ENCODE data around the gene SLC6A17. TPM values are rescaled to one million over a fixed set of nuclear protein-coding genes. Genes with fewer than 3 reads are reported as not detected.

The SLC6A17 gene
- total and polyA plus RNA-seq, 9 of the 15 experiments (the other 6 are each of a cell fraction or from before 2014, with no cell fraction given): not detected

GRCh38 chr1:110205156-110205555 is 54.9 kb downstream of the SLC6A17 start:
- H2AFZ ChIP-seq (ENCODE audit: low read depth, low read length): no peak overlapping the region
- no peak for ATAC-seq
- H3K36me3 ChIP-seq (ENCODE audit: control insufficient read depth, insufficient read depth, low read length): no peaks in the 10 kb centered on the region
- no peak overlapping the region for H3K9ac ChIP-seq (ENCODE audit: insufficient read depth in 1 of 2, low read depth in 2 of 2, low read length in 2 of 2)
- no peak overlapping the region for H3K27ac ChIP-seq (ENCODE audit: extremely low read depth, low read depth, low read length)
- H3K4me3 ChIP-seq: no peak overlapping the region
- H3K4me2 ChIP-seq (ENCODE audit: insufficient read depth, low read length): no peak overlapping the region
- no peaks in the 10 kb centered on the region for H3K9me3 ChIP-seq (replicated peaks; ENCODE audit: control insufficient read depth, insufficient read depth, low read depth, low read length)
- no peak for FAIRE-seq
- H4K20me1 ChIP-seq (replicated peaks; ENCODE audit: control insufficient read depth, insufficient read depth, low read length): peaks cover 10% of the 10 kb centered on the region; the same call in 1 of the 2 replicates
- ChIA-PET POLR2A (no interaction called here), CTCF (ENCODE audit: low intra/inter-chr PET ratio) (interaction anchor here (0.9 to 5.3 kb wide), 2 partner anchors 254 to 256 kb away, joined by 3 to 58 read pairs; no protein-coding TSS in a partner anchor)
- H3K9me1 ChIP-seq (ENCODE audit: control insufficient read depth, insufficient read depth, low read length): peaks cover 2% of the 10 kb centered on the region
- peaks cover 0 to 28% of the 10 kb centered on the region in 2 experiments; a peak in 2 of 5 replicates for H3K27me3 ChIP-seq (ENCODE audit: control insufficient read depth in 2 of 2, insufficient read depth in 2 of 2, low read length in 2 of 2)
- peaks cover 0 to 8% of the 10 kb centered on the region in 2 experiments; a peak in 3 of 5 replicates for H3K4me1 ChIP-seq (replicated peaks in 1 of 2; ENCODE audit: control insufficient read depth in 2 of 2, insufficient read depth in 2 of 2, low read length in 2 of 2)
- no TSS peak for BruUV-seq (replicated peaks)
- in situ Hi-C loops (cut with MboI): no loop called here
- WGBS (ENCODE audit: insufficient coverage, low coverage, missing lambda C conversion rate): 3% methylated on average over 4 of the region's 4 CpGs
- H3K79me2 ChIP-seq (ENCODE audit: control insufficient read depth, insufficient read depth, low read length): no peaks in the 10 kb centered on the region
- intact Hi-C loops (cut with micrococcal nuclease): no loop called here
- no peak for DNase-seq (ENCODE audit: extremely low read depth in 1 of 4, low spot score in 3 of 4)
- no peak for TF ChIP-seq ZNF224 (CRISPR knock-in tag; IDR thresholded peaks at IDR 0.05)
- TF ChIP-seq EHMT2 (IDR thresholded peaks at IDR 0.05): no peak
- no peak for TF ChIP-seq ZSCAN32 (CRISPR knock-in tag; IDR thresholded peaks at IDR 0.05)
- TF ChIP-seq HDAC1 (IDR thresholded peaks at IDR 0.05): no peak

GRCh38 chr1:110205591-110206155 is 55.4 kb downstream of the SLC6A17 start:
- no peak overlapping the region for H2AFZ ChIP-seq (ENCODE audit: low read depth, low read length)
- no peaks in the 10 kb centered on the region for H3K36me3 ChIP-seq (ENCODE audit: control insufficient read depth, insufficient read depth, low read length)
- in situ Hi-C loops (cut with MboI) (no loop called here), intact Hi-C loops (cut with micrococcal nuclease) (loop anchor here (2.0 kb wide), 1 partner anchor 57 kb away; no protein-coding TSS in a partner anchor)
- no peaks in the 10 kb centered on the region for H3K79me2 ChIP-seq (ENCODE audit: control insufficient read depth, insufficient read depth, low read length)
- peaks cover 0 to 28% of the 10 kb centered on the region in 2 experiments; a peak in 2 of 5 replicates for H3K27me3 ChIP-seq (ENCODE audit: control insufficient read depth in 2 of 2, insufficient read depth in 2 of 2, low read length in 2 of 2)
- H3K4me2 ChIP-seq (ENCODE audit: insufficient read depth, low read length): no peak overlapping the region
- ATAC-seq (no peak), FAIRE-seq (no peak), DNase-seq (ENCODE audit: extremely low read depth in 1 of 4, low spot score in 3 of 4) (no peak)
- CTCF ChIA-PET (ENCODE audit: low intra/inter-chr PET ratio): interaction anchor here (0.9 to 5.3 kb wide), 3 partner anchors 107 to 256 kb away, joined by 3 to 58 read pairs (median 24); no protein-coding TSS in a partner anchor
- peaks cover 10% of the 10 kb centered on the region; the same call in 1 of the 2 replicates for H4K20me1 ChIP-seq (replicated peaks; ENCODE audit: control insufficient read depth, insufficient read depth, low read length)
- BruUV-seq (replicated peaks): no TSS peak
- WGBS (ENCODE audit: insufficient coverage, low coverage, missing lambda C conversion rate): 4% methylated on average over 6 of the region's 6 CpGs
- H3K9me3 ChIP-seq (replicated peaks; ENCODE audit: control insufficient read depth, insufficient read depth, low read depth, low read length): no peaks in the 10 kb centered on the region
- H3K9ac ChIP-seq (ENCODE audit: insufficient read depth in 1 of 2, low read depth in 2 of 2, low read length in 2 of 2): no peak overlapping the region
- no peak overlapping the region for H3K4me3 ChIP-seq
- POLR2A ChIA-PET: interaction anchor here (0.7 to 1.6 kb wide), 2 partner anchors 17 to 246 kb away, joined by 3 read pairs; no protein-coding TSS in a partner anchor
- no peak overlapping the region for H3K27ac ChIP-seq (ENCODE audit: extremely low read depth, low read depth, low read length)
- peaks cover 2% of the 10 kb centered on the region for H3K9me1 ChIP-seq (ENCODE audit: control insufficient read depth, insufficient read depth, low read length)
- peaks cover 0 to 14% of the 10 kb centered on the region in 2 experiments; a peak in 3 of 5 replicates for H3K4me1 ChIP-seq (replicated peaks in 1 of 2; ENCODE audit: control insufficient read depth in 2 of 2, insufficient read depth in 2 of 2, low read length in 2 of 2)
- TF ChIP-seq ARID2 (IDR thresholded peaks at IDR 0.05) (no peak), KDM1A (IDR thresholded peaks at IDR 0.05) (no peak), WHSC1 (IDR thresholded peaks at IDR 0.05; ENCODE audit: low read length) (no peak), ZBTB33 (CRISPR knock-in tag; IDR thresholded peaks at IDR 0.05) (no peak), STAT5B (CRISPR knock-in tag; IDR thresholded peaks at IDR 0.05) (no peak), TFE3 (CRISPR knock-in tag; IDR thresholded peaks at IDR 0.05) (no peak), CCNT2 (IDR thresholded peaks at IDR 0.05; ENCODE audit: borderline replicate concordance, extremely low read depth, insufficient read length, low read depth, low read length) (no peak), ELF4 (CRISPR knock-in tag; IDR thresholded peaks at IDR 0.05) (no peak), NFRKB (IDR thresholded peaks at IDR 0.05; ENCODE audit: low read depth) (no peak)

Data from K562 (cell line).